ENCODE results near the gene COPRS.

The COPRS gene

DNA sequence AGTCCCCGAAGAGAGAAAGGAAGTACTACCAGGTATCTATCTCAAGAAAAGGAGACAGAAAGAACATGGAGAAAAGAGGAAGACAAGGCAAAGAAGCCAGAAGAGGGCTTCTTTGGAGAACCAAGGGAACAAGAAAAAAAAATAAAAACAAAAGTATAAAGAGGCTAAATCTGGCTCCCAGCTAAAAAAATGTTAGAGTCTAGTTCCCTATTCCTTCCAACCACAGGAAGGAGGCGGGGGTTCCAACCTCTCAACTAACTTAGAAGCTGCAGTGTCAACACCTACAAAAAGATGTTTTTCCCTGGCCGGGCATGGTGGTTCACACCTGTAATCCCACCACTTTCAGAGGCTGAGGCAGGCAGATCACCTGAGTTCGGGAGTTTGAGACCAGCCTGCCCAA is 29.1 kb upstream of the COPRS start:
- DNase-seq (ENCODE audit: low spot score): peak; percentile 34

DNA sequence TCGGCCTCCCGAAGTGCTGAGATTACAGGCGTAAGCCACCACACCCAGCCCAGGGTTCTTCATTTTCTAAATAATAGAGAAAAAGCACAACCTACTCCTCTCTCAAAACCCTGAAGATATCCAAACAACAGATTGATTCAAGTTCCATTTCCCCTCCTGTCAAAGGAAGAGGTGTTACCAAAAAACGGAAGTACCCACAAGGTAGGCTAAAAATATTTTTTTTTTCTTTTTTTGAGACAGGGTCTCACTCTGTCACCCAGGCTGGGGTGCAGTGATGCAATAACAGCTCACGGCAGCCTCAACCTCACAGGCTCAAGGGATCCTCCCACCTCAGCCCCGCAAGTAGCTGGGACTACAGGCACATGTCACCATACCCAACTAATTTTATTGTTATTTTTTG is 23.5 kb upstream of the COPRS start:
- in situ Hi-C loops (cut with MboI; ENCODE audit: low sequenced_read_pairs, unreplicated experiment): no loop called here
- TF ChIP-seq CTCF (IDR thresholded peaks at IDR 0.05; ENCODE audit: borderline replicate concordance, control extremely low read depth, extremely low read depth, insufficient read depth, missing control alignments): no peak

More for the DNA sequence above, 29.1 kb upstream of the COPRS start:
- in situ Hi-C loops (cut with MboI; ENCODE audit: low sequenced_read_pairs, unreplicated experiment): no loop called here
- TF ChIP-seq CTCF (IDR thresholded peaks at IDR 0.05; ENCODE audit: borderline replicate concordance, control extremely low read depth, extremely low read depth, insufficient read depth, missing control alignments): no peak

DNA sequence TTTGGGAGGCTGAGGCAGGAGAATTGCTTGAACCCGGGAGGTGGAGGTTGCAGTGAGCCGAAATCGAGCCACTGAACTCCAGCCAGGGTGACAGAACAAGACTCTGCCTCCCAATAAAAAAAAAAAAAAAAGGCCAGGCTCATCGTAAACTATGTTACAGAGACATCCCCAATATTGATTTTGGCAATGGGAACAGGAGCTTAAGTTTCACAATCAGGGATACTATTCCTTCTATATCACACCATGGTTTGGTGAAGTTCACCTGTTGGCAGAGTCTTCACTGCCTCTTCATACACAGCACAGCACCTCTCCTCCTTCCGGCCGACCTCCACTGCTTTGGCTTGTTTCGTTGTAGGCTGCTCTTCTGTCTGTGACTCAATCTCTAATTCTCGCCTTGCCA is 21.3 kb upstream of the COPRS start:
- no peak for TF ChIP-seq CTCF (IDR thresholded peaks at IDR 0.05; ENCODE audit: borderline replicate concordance, control extremely low read depth, extremely low read depth, insufficient read depth, missing control alignments)
- DNase-seq (ENCODE audit: low spot score): no peak
- in situ Hi-C loops (cut with MboI; ENCODE audit: low sequenced_read_pairs, unreplicated experiment): no loop called here

More for the DNA sequence above, 23.5 kb upstream of the COPRS start:
- DNase-seq (ENCODE audit: low spot score): no peak

GRCh38 chr17:31878703-31879073 is 19.6 kb upstream of the COPRS start:
- TF ChIP-seq CTCF (IDR thresholded peaks at IDR 0.05; ENCODE audit: borderline replicate concordance, control extremely low read depth, extremely low read depth, insufficient read depth, missing control alignments): no peak
- no peak for DNase-seq (ENCODE audit: low spot score)
- in situ Hi-C loops (cut with MboI; ENCODE audit: low sequenced_read_pairs, unreplicated experiment): no loop called here

GRCh38 chr17:31877911-31878702 is 19.1 kb upstream of the COPRS start:
- no peak for DNase-seq (ENCODE audit: low spot score)
- TF ChIP-seq CTCF (IDR thresholded peaks at IDR 0.05; ENCODE audit: borderline replicate concordance, control extremely low read depth, extremely low read depth, insufficient read depth, missing control alignments): no peak
- in situ Hi-C loops (cut with MboI; ENCODE audit: low sequenced_read_pairs, unreplicated experiment): no loop called here

DNA sequence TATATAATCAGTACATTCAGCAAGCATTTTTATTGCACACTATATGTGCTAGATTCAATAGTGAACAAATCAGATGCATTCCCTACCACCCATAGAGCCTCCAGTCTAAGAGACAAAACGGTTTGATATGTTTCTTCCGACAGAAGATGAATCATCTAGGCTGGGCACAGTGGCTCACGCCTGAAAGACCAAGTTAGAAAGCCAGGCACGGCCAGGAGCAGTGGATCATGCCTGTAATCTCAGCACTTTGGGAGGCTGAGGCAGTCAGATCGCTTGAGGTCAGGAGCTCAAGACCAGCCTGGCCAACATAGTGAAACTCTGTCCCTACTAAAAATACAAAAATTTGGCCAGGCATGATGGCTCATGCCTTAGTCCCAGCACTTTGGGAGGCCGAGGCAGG is 18.3 kb upstream of the COPRS start:
- in situ Hi-C loops (cut with MboI; ENCODE audit: low sequenced_read_pairs, unreplicated experiment): no loop called here
- DNase-seq (ENCODE audit: low spot score): no peak
- TF ChIP-seq CTCF (IDR thresholded peaks at IDR 0.05; ENCODE audit: borderline replicate concordance, control extremely low read depth, extremely low read depth, insufficient read depth, missing control alignments): no peak

All from GM13976 (cell line).